ENCODE data around the gene AFF3.
"Not testable (repeated sequence)": the region's sequence is repeated elsewhere in the genome, so short reads cannot be mapped to it uniquely, and the experiment has no call there.

Gene AFF3

GRCh38 chr2:100176925-100177324 lies 34.5 kb upstream of the AFF3 start:
- ChIA-PET POLR2A (no interaction called here), CTCF (no interaction called here)
- no peak for TF ChIP-seq CTCF (IDR thresholded peaks at IDR 0.05; ENCODE audit: control extremely low read depth, extremely low read depth, low read depth, missing control alignments)

GRCh38 chr2:100174026-100174431 lies 31.6 kb upstream of the AFF3 start:
- CTCF ChIA-PET, result no interaction called here
- POLR2A ChIA-PET, result no interaction called here
- no peak for TF ChIP-seq CTCF (IDR thresholded peaks at IDR 0.05; ENCODE audit: control extremely low read depth, extremely low read depth, low read depth, missing control alignments)
- DNase-seq (ENCODE audit: extremely low spot score), result no peak

More at GRCh38 chr2:100176925-100177324, 34.5 kb upstream of the AFF3 start:
- no peak for DNase-seq (ENCODE audit: extremely low spot score)

- CTCF ChIA-PET, result interaction anchor here (0.8 to 1.3 kb wide), 2 partner anchors 12 to 24 kb away, joined by 3 read pairs; partner anchors contain the start of gene AFF3
Observed at GRCh38 chr2:100166701-100167100, 24.3 kb upstream of the AFF3 start.

GRCh38 chr2:100163605-100164004 lies 21.2 kb upstream of the AFF3 start:
- CTCF ChIA-PET, result interaction anchor here (1.0 kb wide), 1 partner anchor 13 kb away, joined by 3 read pairs; no protein-coding TSS in a partner anchor

More at GRCh38 chr2:100166701-100167100, 24.3 kb upstream of the AFF3 start:
- POLR2A ChIA-PET, result no interaction called here
- no peak for TF ChIP-seq CTCF (IDR thresholded peaks at IDR 0.05; ENCODE audit: control extremely low read depth, extremely low read depth, low read depth, missing control alignments)
- no peak for DNase-seq (ENCODE audit: extremely low spot score)

DNA sequence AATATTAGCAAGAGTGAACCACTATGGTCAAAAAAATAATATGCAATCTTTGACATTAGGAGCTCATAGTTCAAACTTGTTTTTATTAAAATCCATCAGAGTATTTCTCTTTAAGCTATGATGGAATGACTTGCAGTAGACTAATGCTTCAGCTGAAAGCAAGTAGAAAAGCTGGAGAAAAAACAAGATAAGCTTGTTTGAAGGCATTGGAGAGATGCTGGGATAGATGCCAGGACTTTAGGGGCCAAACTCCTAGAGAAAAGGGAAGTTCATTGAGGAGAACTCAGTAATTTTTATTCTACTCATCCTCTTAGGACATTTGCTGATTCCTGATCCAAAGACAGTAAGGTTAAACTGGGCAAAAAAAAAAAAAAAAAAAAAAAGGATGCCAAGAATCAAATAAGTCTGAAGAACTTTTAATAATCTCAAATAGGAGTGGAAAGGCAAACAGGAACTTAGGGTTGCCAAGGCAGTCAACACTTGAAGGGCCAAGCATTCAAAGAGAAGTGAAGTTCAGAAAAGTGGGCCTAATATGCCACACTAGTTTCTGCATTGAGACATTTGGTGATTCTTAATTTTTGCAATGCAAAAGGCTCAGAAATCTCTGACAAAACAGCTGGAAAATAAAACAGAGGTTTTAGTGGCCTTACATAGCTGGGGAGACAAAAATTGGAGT lies 19.7 kb upstream of the AFF3 start:
- TF ChIP-seq CTCF (IDR thresholded peaks at IDR 0.05; ENCODE audit: control extremely low read depth, extremely low read depth, low read depth, missing control alignments), result no peak
- POLR2A ChIA-PET, result no interaction called here
- CTCF ChIA-PET, result interaction anchor here (0.7 kb wide), 1 partner anchor 100 kb away, joined by 3 read pairs; no protein-coding TSS in a partner anchor
- DNase-seq (ENCODE audit: extremely low spot score), result no peak

More at GRCh38 chr2:100163605-100164004, 21.2 kb upstream of the AFF3 start:
- POLR2A ChIA-PET, result no interaction called here
- TF ChIP-seq CTCF (IDR thresholded peaks at IDR 0.05; ENCODE audit: control extremely low read depth, extremely low read depth, low read depth, missing control alignments), result no peak
- no peak for DNase-seq (ENCODE audit: extremely low spot score)

GRCh38 chr2:100160396-100160795 lies 18.0 kb upstream of the AFF3 start:
- DNase-seq (ENCODE audit: extremely low spot score), result no peak
- POLR2A ChIA-PET, result no interaction called here
- no peak for TF ChIP-seq CTCF (IDR thresholded peaks at IDR 0.05; ENCODE audit: control extremely low read depth, extremely low read depth, low read depth, missing control alignments)
- CTCF ChIA-PET, result no interaction called here

DNA sequence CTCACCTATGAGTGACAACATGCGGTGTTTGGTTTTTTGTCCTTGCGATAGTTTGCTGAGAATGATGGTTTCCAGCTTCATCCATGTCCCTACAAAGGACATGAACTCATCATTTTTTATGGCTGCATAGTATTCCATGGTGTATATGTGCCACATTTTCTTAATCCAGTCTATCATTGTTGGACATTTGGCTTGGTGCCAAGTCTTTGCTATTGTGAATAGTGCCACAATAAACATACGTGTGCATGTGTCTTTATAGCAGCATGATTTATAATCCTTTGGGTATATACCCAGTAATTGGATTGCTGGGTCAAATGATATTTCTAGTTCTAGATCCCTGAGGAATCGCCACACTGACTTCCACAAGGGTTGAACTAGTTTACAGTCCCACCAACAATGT lies 9.4 kb upstream of the AFF3 start:
- DNase-seq (ENCODE audit: extremely low spot score); CTCF ChIA-PET: not testable (repeated sequence)

More for the DNA sequence above, 9.4 kb upstream of the AFF3 start:
- POLR2A ChIA-PET, result not testable (repeated sequence)
